ENCODE data around the gene TBPL1. TPM values are rescaled to one million over a fixed set of nuclear protein-coding genes. Genes with fewer than 3 reads are reported as not detected.

Gene TBPL1
- total and polyA plus RNA-seq, 8 donors = 6.5 to 20.6 (median 10.1) TPM

DNA sequence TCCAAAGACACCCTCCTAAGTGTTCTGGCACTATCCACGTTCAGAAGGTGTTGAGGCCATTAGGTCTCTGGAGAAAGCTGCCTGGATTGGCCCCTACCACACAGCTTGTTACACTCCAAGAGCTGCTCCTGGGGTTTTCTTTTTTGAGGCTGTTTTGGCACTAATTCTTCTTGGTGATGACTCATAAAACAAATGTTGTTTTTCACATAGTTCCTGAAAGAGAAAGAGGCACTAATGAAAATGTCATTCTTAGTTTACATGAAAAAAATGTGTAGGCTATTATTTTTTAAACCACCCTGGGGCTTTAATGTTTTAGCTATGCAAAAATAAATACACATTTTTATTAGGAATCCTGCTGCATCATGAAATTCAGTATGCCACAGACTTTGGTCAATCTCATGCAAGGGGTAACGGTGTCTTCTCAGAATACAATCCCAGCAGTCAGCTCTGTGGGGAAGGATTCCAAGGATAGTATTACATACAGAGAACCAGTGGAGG lies 38.1 kb downstream of the TBPL1 start:
- H3K36me3 ChIP-seq = no peaks in the 10 kb centered on the region
- peak overlapping the region in 2 of 4 donors; percentile 17 to 41 for H3K27ac ChIP-seq
- no peak for FAIRE-seq
- H3K4me3 ChIP-seq = no peak overlapping the region
- H3K4me1 ChIP-seq = peaks cover 0 to 17% (median 0%) of the 10 kb centered on the region in 3 donors
- no peak for TF ChIP-seq CTCF (IDR thresholded peaks at IDR 0.05)
- H3K27me3 ChIP-seq = no peaks in the 10 kb centered on the region
- intact Hi-C loops (cut with DNase I) = no loop called here
- no peak for DNase-seq
- H3K9me3 ChIP-seq = no peaks in the 10 kb centered on the region
- 80 to 85% methylated on average over 2 of the region's 2 CpGs for WGBS, 2 donors
- peak; percentile 69 to 83 (median 74) for ATAC-seq

DNA sequence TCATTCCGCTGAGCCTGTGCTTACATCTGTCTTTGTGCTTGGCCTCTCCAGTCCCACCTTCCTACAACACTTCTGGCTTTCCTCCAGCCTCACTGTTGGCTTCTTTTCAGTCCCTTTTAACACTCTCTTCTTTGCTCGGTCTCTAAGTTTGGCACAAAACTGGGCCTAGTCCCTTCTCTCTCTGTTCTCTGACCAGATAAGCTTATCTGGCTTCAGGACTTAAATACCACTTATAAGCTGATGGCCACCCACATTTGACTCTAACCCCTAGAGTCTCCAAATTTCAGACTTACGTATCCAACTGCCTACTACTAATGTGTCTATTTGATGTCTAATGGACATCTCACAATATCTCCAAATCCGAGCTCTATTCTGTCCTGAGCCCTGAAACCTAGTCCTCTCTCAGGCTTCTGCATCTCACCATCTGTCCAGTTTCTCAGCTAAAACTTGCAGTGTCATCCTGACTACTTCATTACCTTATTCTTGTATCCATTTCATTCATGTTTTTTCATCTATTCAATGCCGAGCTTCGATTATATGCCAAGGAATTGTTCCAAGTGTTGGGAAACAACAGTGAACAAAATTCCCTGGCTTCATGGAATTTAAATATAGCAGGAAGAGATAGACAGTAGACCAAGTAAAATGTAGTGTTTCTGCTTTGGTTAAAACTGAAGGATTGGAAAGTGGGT lies 40.1 kb downstream of the TBPL1 start:
- no peak overlapping the region for H3K27ac ChIP-seq
- FAIRE-seq = no peak
- H3K9me3 ChIP-seq = no peaks in the 10 kb centered on the region
- H3K27me3 ChIP-seq = no peaks in the 10 kb centered on the region
- TF ChIP-seq CTCF (IDR thresholded peaks at IDR 0.05) = no peak
- no peaks in the 10 kb centered on the region for H3K36me3 ChIP-seq
- H3K4me1 ChIP-seq = peaks cover 0 to 18% (median 0%) of the 10 kb centered on the region in 3 donors
- DNase-seq = no peak
- no peak overlapping the region for H3K4me3 ChIP-seq
- no peak for ATAC-seq
- intact Hi-C loops (cut with DNase I) = no loop called here
- WGBS, 2 donors = 64 to 78% methylated on average over 6 of the region's 6 CpGs

- no peaks in the 10 kb centered on the region for H3K36me3 ChIP-seq
- H3K4me3 ChIP-seq = no peak overlapping the region
- intact Hi-C loops (cut with DNase I) = no loop called here
- H3K27ac ChIP-seq = peak overlapping the region in 1 of 4 donors; percentile 22
- peaks cover 0 to 18% (median 0%) of the 10 kb centered on the region in 3 donors for H3K4me1 ChIP-seq
- ATAC-seq = peak in 2 of 4 donors; percentile 8 to 26
- H3K9me3 ChIP-seq = no peaks in the 10 kb centered on the region
- no peaks in the 10 kb centered on the region for H3K27me3 ChIP-seq
- TF ChIP-seq CTCF (IDR thresholded peaks at IDR 0.05) = no peak
- no peak for FAIRE-seq
- 61 to 71% methylated on average over 3 of the region's 3 CpGs for WGBS, 2 donors
- no peak for DNase-seq
Observed at GRCh38 chr6:133995296-133995695, 42.3 kb downstream of the TBPL1 start.

DNA sequence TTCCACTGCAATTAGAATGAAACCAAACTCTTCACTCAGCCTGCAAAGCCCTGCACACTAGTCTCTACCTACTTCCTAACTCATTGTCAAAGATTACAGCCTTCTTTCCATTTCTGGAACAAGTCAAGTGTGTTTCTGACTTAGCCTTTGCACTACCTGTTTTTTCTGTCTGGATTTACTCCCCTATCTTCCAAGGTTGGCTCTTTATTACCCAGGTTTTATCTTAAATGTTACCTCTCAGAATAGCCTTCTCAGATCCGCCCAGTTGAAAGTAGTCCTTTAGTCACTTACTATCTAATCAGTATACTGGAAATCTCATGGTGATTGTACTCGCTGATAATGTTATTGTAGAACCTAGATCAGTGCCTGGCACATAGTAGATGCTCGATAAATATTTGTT lies 42.7 kb downstream of the TBPL1 start:
- H3K36me3 ChIP-seq = no peaks in the 10 kb centered on the region
- WGBS, 2 donors = 71 to 75% methylated on average over 3 of the region's 3 CpGs
- TF ChIP-seq CTCF (IDR thresholded peaks at IDR 0.05) = no peak
- no peaks in the 10 kb centered on the region for H3K27me3 ChIP-seq
- no peak for FAIRE-seq
- H3K4me1 ChIP-seq = peaks cover 0 to 18% (median 0%) of the 10 kb centered on the region in 3 donors
- H3K4me3 ChIP-seq = no peak overlapping the region
- H3K9me3 ChIP-seq = no peaks in the 10 kb centered on the region
- H3K27ac ChIP-seq = peak overlapping the region in 1 of 4 donors; percentile 22
- DNase-seq = no peak
- intact Hi-C loops (cut with DNase I) = no loop called here
- no peak for ATAC-seq

- DNase-seq = no peak
- no peaks in the 10 kb centered on the region for H3K36me3 ChIP-seq
- no peak overlapping the region for H3K4me3 ChIP-seq
- no peak for ATAC-seq
- FAIRE-seq = no peak
- H3K4me1 ChIP-seq = peaks cover 0 to 7% (median 0%) of the 10 kb centered on the region in 3 donors
- intact Hi-C loops (cut with DNase I) = no loop called here
- no peak for TF ChIP-seq CTCF (IDR thresholded peaks at IDR 0.05)
- 86 to 90% methylated on average over 6 of the region's 6 CpGs for WGBS, 2 donors
- H3K27me3 ChIP-seq = no peaks in the 10 kb centered on the region
- no peaks in the 10 kb centered on the region for H3K9me3 ChIP-seq
- H3K27ac ChIP-seq = no peak overlapping the region
Observed at GRCh38 chr6:133997267-133997666, 44.2 kb downstream of the TBPL1 start.
